HL-60 (cell line): ENCODE data around the gene LRRC61.
"Not testable (repeated sequence)": the region's sequence is repeated elsewhere in the genome, so short reads cannot be mapped to it uniquely, and the experiment has no call there.

Source experiments
- CTCF ChIP-seq: IDR thresholded peaks from one replicate; pipeline ENCODE4 v1.5.1; 2011; ENCODE audit warnings: low read length, control low read depth, inconsistent platforms; ENCODE audit not compliant: insufficient read depth
- GABPA ChIP-seq: IDR thresholded peaks from 2 replicates; pipeline ENCODE4 v1.6.1; 2012; ENCODE audit warnings: low read depth
- POLR2AphosphoS5 ChIP-seq: IDR thresholded peaks from 2 replicates; pipeline ENCODE4 v1.6.1; 2012; ENCODE audit warnings: low read depth
- REST ChIP-seq: IDR thresholded peaks from 2 replicates; pipeline ENCODE4 v1.6.1; 2012; ENCODE audit warnings: low read depth; ENCODE audit not compliant: insufficient replicate concordance
- SPI1 ChIP-seq: IDR thresholded peaks from 2 replicates; pipeline ENCODE4 v1.6.1; 2012; ENCODE audit warnings: low read depth, mild to moderate bottlenecking, borderline replicate concordance

GRCh38 chr7:150302908-150303310 lies 20.2 kb upstream of the LRRC61 start:
- TF ChIP-seq POLR2AphosphoS5, CTCF, SPI1, GABPA, REST: not testable (repeated sequence)
